GM23338 (cell line): ENCODE results near the gene NPLOC4. TPM values are rescaled to one million over a fixed set of nuclear protein-coding genes. Genes with fewer than 3 reads are reported as not detected.
A peak's percentile ranks its signal among the peaks of the same experiment; 100 is the strongest.

Experiments used
- ATAC-seq: fragments of 200-7000 bp; cut with Tn5 transposase; 3 replicates; pipeline ENCODE4 v1.9.1; 2020
- DNase-seq: peaks from one replicate; pipeline ENCODE4 v3.0.0-alpha.2; 2015; ENCODE audit warnings: low spot score
- H2AFZ ChIP-seq: fragments of 200-600 bp; sonication (generic); 2 replicates; pipeline ENCODE4 v1.8.0; 2016; ENCODE audit warnings: antibody characterized with exemption, mild to moderate bottlenecking, moderate library complexity
- H3F3A ChIP-seq: fragments of 200-600 bp; sonication (generic); replicated peaks from 2 replicates; pipeline ENCODE4 v1.8.0; 2017; ENCODE audit warnings: antibody characterized with exemption, mixed run types, low read depth
- H3K27ac ChIP-seq: fragments of 200-600 bp; sonication (generic); 2 replicates; pipeline ENCODE4 v1.6.1; 2016; ENCODE audit warnings: low read depth
- H3K27me3 ChIP-seq: fragments of 200-600 bp; sonication (generic); 2 replicates; pipeline ENCODE4 v1.8.0; 2016; ENCODE audit warnings: mild to moderate bottlenecking, mixed run types, moderate library complexity; ENCODE audit not compliant: insufficient read depth
- H3K36me3 ChIP-seq: fragments of 200-600 bp; sonication (generic); 2 replicates; pipeline ENCODE4 v1.8.0; 2016; ENCODE audit warnings: mild to moderate bottlenecking; ENCODE audit not compliant: insufficient read depth
- H3K4me1 ChIP-seq: fragments of 200-600 bp; sonication (generic); 2 replicates; pipeline ENCODE4 v1.8.0; 2016; ENCODE audit warnings: mild to moderate bottlenecking, moderate library complexity; ENCODE audit not compliant: insufficient read depth
- H3K4me2 ChIP-seq: fragments of 200-600 bp; sonication (generic); 2 replicates; pipeline ENCODE4 v1.7.1; 2017; ENCODE audit warnings: mixed run types
- H3K4me3 ChIP-seq: fragments of 200-600 bp; sonication (generic); 2 replicates; pipeline ENCODE4 v1.6.1; 2016; ENCODE audit warnings: mixed run types
- H3K79me2 ChIP-seq: fragments of 200-600 bp; sonication (generic); replicated peaks from 2 replicates; pipeline ENCODE4 v1.8.0; 2017; ENCODE audit warnings: mild to moderate bottlenecking; ENCODE audit not compliant: insufficient read depth
- H3K9me2 ChIP-seq: fragments of 200-600 bp; sonication (generic); 2 replicates; pipeline ENCODE4 v1.8.0; 2017; ENCODE audit not compliant: insufficient read depth
- H4K20me1 ChIP-seq: fragments of 200-600 bp; sonication (generic); replicated peaks from 2 replicates; pipeline ENCODE4 v1.8.0; 2017; ENCODE audit warnings: mild to moderate bottlenecking; ENCODE audit not compliant: insufficient read depth
- H3K27ac Mint-ChIP-seq: 2 replicates; pipeline ENCODE4 v1.8.0; 2020; ENCODE audit warnings: inconsistent platforms, mild to moderate bottlenecking, moderate library complexity, mixed read lengths
- H3K27me3 Mint-ChIP-seq: 3 replicates; pipeline ENCODE4 v1.8.0; 2022; ENCODE audit warnings: low read depth, mild to moderate bottlenecking, moderate library complexity, mixed read lengths, inconsistent platforms; ENCODE audit not compliant: insufficient read depth, poor library complexity
- H3K36me3 Mint-ChIP-seq: 3 replicates; pipeline ENCODE4 v1.8.0; 2021; ENCODE audit warnings: low read depth, mild to moderate bottlenecking, inconsistent platforms, moderate library complexity, mixed read lengths
- H3K4me1 Mint-ChIP-seq: 3 replicates; pipeline ENCODE4 v1.8.0; 2020; ENCODE audit warnings: mild to moderate bottlenecking, inconsistent platforms, mixed read lengths
- H3K4me3 Mint-ChIP-seq: 3 replicates; pipeline ENCODE4 v1.8.0; 2021; ENCODE audit warnings: moderate library complexity, mild to moderate bottlenecking, inconsistent platforms, mixed read lengths
- H3K9me3 Mint-ChIP-seq: 3 replicates; pipeline ENCODE4 v1.8.0; 2020; ENCODE audit warnings: moderate library complexity, mild to moderate bottlenecking, inconsistent platforms, mixed read lengths
- CREB1 ChIP-seq: fragments of 250-450 bp; sonication (Bioruptor Pico); IDR thresholded peaks from 2 replicates; pipeline ENCODE4 v1.5.0; 2020; ENCODE audit warnings: low read depth, mild to moderate bottlenecking, moderate library complexity
- ETS1 ChIP-seq: IDR thresholded peaks from 2 replicates; pipeline ENCODE4 v1.6.1; 2016; ENCODE audit warnings: antibody characterized with exemption
- JUNB ChIP-seq: IDR thresholded peaks from one replicate; pipeline ENCODE4 v1.6.1; 2016; ENCODE audit warnings: antibody characterized with exemption; ENCODE audit not compliant: unreplicated experiment
- ZNF462 ChIP-seq: fragments of 250-450 bp; sonication (Bioruptor Pico); IDR thresholded peaks from 2 replicates; pipeline ENCODE4 v1.5.0; 2020; ENCODE audit warnings: mild to moderate bottlenecking, moderate library complexity
- polyA plus RNA-seq: library from polyadenylated mRNA; unstranded; fragments of >200 nt; fragmentation: Nextera tagmentation; extraction: Ambion mirVana; gene quantifications from 2 replicates; pipeline ENCODE4 v1.2.1, GENCODE V29; 2016
- total RNA-seq: library from RNA; depleted of rRNA; stranded (reverse); fragments of >200 nt; shearing (Covaris generic); gene quantifications from 2 replicates; pipeline ENCODE4 v1.2.3, GENCODE V29; 2014
- TF ChIP-seq, protein P1 (sequence below): IDR thresholded peaks from one replicate; pipeline ENCODE4 v1.6.1; 2018; ENCODE audit warnings: antibody characterized with exemption; ENCODE audit not compliant: unreplicated experiment

NPLOC4 gene
- total and polyA plus RNA-seq, 2 experiments from 2014 or later: 24.1 to 79.1 TPM

GRCh38 chr17:81635973-81636504 lies 873 bp downstream of the NPLOC4 start:
- TF ChIP-seq, protein P1, sequence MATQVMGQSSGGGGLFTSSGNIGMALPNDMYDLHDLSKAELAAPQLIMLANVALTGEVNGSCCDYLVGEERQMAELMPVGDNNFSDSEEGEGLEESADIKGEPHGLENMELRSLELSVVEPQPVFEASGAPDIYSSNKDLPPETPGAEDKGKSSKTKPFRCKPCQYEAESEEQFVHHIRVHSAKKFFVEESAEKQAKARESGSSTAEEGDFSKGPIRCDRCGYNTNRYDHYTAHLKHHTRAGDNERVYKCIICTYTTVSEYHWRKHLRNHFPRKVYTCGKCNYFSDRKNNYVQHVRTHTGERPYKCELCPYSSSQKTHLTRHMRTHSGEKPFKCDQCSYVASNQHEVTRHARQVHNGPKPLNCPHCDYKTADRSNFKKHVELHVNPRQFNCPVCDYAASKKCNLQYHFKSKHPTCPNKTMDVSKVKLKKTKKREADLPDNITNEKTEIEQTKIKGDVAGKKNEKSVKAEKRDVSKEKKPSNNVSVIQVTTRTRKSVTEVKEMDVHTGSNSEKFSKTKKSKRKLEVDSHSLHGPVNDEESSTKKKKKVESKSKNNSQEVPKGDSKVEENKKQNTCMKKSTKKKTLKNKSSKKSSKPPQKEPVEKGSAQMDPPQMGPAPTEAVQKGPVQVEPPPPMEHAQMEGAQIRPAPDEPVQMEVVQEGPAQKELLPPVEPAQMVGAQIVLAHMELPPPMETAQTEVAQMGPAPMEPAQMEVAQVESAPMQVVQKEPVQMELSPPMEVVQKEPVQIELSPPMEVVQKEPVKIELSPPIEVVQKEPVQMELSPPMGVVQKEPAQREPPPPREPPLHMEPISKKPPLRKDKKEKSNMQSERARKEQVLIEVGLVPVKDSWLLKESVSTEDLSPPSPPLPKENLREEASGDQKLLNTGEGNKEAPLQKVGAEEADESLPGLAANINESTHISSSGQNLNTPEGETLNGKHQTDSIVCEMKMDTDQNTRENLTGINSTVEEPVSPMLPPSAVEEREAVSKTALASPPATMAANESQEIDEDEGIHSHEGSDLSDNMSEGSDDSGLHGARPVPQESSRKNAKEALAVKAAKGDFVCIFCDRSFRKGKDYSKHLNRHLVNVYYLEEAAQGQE: no peak
- TF ChIP-seq ETS1: no peak
- TF ChIP-seq JUNB: no peak
- TF ChIP-seq CREB1: no peak
- ATAC-seq (peak; percentile 47; the same call in 1 of the 3 replicates), DNase-seq (no peak)
- H2AFZ ChIP-seq: no peak overlapping the region
- H3K4me1 ChIP-seq: peaks cover 7% of the 10 kb centered on the region
- Mint-ChIP-seq H3K27ac (peak overlapping the region; percentile 97), H3K36me3 (peaks cover 18% of the 10 kb centered on the region), H3K4me1 (peaks cover 14% of the 10 kb centered on the region), H3K27me3 (peaks cover 4% of the 10 kb centered on the region), H3K9me3 (no peaks in the 10 kb centered on the region; the same call in 2 of the 3 replicates), H3K4me3 (peak overlapping the region; percentile 96)
- peaks cover 54% of the 10 kb centered on the region for H3K79me2 ChIP-seq
- H3K27ac ChIP-seq: peak overlapping the region; percentile 92
- no peaks in the 10 kb centered on the region for H3K27me3 ChIP-seq
- H3K9me2 ChIP-seq: no peaks in the 10 kb centered on the region
- H3F3A ChIP-seq: peaks cover 13% of the 10 kb centered on the region; the same call in 1 of the 2 replicates
- no peaks in the 10 kb centered on the region; the same call in 1 of the 2 replicates for H3K36me3 ChIP-seq
- H3K4me3 ChIP-seq: peak overlapping the region; percentile 99
- H3K4me2 ChIP-seq: peak overlapping the region; percentile 99
- peaks cover 32% of the 10 kb centered on the region for H4K20me1 ChIP-seq

DNA sequence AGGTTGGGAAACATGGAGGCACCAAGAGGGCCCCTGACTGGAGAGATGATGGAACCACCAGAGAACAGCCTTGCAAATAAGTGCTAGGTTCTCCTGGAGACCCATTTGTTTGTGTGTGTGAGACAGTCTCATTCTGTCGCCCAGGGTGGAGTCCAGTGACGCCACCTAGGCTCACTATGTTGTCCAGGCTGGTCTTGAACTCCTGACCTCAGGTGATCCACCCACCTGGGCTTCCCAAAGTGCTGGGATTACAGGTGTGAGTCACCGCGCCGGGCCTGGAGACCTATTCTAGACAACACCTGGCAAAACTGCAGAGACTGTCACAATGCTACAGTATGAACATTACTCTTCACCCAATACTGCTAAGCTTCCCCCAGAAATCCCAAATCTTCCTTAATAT lies 1.5 kb downstream of the NPLOC4 start:
- no peaks in the 10 kb centered on the region; the same call in 2 of the 3 replicates for H3K9me3 Mint-ChIP-seq
- peak overlapping the region; percentile 97 for H3K27ac Mint-ChIP-seq
- H3K27me3 Mint-ChIP-seq: peaks cover 4% of the 10 kb centered on the region
- peaks cover 13% of the 10 kb centered on the region; the same call in 1 of the 2 replicates for H3F3A ChIP-seq
- H3K36me3 ChIP-seq: peaks cover 2% of the 10 kb centered on the region; the same call in 1 of the 2 replicates
- H2AFZ ChIP-seq: no peak overlapping the region
- H3K4me1 Mint-ChIP-seq: peaks cover 14% of the 10 kb centered on the region
- H3K36me3 Mint-ChIP-seq: peaks cover 19% of the 10 kb centered on the region
- H3K4me3 Mint-ChIP-seq: peak overlapping the region; percentile 96
- peak overlapping the region; percentile 99 for H3K4me2 ChIP-seq
- H3K27me3 ChIP-seq: no peaks in the 10 kb centered on the region
- H3K4me1 ChIP-seq: peaks cover 7% of the 10 kb centered on the region
- no peaks in the 10 kb centered on the region for H3K9me2 ChIP-seq
- peak overlapping the region; percentile 92; the same call in 1 of the 2 replicates for H3K27ac ChIP-seq
- peaks cover 60% of the 10 kb centered on the region for H3K79me2 ChIP-seq
- ATAC-seq: no peak
- peak overlapping the region; percentile 99 for H3K4me3 ChIP-seq
- peaks cover 34% of the 10 kb centered on the region for H4K20me1 ChIP-seq
- DNase-seq: no peak
- TF ChIP-seq, protein P1: no peak
- TF ChIP-seq ZNF462 (no peak), CREB1 (no peak)
